Globus pallidus (tissue), 1 donor: Measurements from ENCODE around the gene HELQ.

Experiments used
- DNase-seq: peaks from one replicate; pipeline ENCODE4 v3.0.0-alpha.2; 2015; ENCODE audit warnings: low spot score

HELQ gene

DNA sequence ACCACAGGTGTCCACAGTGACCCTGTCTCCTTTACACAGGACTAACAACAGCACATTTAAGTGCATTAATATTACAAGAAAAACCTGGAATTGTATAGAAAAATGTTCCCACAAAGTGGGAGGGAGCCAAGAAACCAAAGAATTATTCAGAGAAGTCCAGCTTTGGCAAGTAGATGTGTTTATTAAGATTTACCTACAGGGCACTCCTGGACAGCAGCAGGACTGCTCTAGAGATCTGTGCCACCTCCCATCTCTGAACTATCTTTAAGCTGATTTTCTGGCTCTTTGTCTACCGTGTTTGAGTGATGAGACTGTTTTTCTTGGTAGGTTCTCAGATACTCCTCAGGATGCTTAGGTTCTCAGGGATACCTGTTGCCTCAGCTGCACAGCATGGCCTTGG lies 82.7 kb downstream of the HELQ start:
- DNase-seq = no peak

GRCh38 chr4:83371936-83372335 lies 83.7 kb downstream of the HELQ start:
- DNase-seq = no peak

DNA sequence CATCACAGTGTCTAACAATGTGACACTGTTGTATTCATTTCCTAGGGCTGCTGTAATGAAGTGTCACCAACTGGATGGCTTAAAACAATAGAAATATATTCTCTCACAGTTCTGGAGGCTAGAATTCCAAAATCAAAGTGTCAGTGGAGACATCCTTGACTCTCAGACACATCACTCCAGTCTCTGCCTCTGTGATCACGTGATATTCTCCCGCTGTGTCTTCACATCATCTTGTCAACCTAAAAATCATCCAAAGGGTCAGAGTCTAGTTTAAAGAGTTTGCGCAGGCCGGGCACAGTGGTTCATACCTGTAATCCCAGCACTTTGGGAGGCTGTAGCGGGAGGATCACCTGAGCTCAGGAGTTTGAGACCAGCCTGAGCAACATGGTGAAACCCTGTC lies 84.4 kb downstream of the HELQ start:
- no peak for DNase-seq

DNA sequence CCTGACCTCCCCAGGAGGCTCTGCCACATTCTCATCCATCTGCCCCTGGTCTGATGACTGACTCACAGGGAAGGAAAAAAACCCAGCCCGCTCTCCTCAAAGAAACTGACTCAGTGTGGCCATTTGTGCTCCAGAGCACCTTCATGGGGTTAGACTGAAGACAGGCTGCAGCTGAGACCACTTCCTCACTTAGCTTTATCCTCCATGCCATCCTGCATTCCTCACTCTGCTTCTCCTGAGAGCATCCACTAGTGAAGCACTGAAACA lies 85.0 kb downstream of the HELQ start:
- no peak for DNase-seq

- DNase-seq = peak; percentile 32
Measured at GRCh38 chr4:83369831-83370639, 85.6 kb downstream of the HELQ start.

DNA sequence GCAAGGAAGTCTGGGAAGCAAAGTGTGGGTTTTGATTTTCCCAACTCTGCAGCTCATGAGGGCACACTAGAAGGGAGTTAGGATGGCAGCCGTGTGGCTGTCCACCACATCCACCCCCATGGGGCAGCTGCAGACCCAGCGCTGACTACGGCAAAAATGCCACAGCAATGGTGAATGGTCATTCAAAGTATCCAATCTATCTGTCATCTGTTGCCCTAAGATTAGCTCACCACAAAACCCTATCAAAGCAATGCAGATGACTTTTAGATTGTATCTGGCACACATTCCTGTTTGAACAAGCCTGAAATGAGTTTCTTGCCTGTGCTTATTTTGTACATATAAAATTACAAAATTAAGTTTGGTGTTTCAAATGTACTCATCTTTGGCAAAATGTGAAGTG lies 91.3 kb downstream of the HELQ start:
- no peak for DNase-seq

GRCh38 chr4:83362492-83363329 lies 92.9 kb downstream of the HELQ start:
- no peak for DNase-seq

DNA sequence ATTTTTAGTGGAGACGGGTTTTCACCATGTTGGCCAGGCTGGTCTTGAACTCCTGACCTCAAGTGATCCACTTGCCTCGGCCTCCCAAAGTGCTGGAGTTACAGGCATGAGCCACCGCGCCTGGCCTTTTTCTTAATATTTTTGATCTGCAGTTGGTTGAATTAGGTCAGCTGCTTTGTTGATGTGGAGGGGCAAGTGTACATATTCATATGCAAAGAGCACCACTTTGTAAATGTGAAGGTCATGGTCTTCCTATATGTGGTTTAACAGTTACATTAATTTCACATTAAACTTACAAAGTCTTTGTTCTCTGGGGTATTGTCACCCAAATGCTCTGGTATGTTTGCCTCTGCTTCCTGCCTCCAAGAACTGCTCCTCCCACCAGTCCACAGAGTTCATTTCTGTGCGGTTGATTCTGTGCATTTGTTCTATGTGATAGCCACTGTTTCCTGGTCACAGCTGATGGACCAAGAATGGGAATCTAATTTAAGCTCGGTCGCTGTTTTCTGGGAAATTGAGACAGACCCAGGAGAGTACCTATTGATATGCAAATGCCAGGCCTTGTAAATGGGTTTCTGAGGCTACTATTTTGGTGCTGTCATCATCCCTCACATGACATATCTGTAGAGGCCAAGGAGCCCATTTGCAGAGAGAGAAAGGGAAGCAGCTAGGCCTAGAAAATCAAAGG lies 94.1 kb downstream of the HELQ start:
- no peak for DNase-seq

- no peak for DNase-seq
Measured at GRCh38 chr4:83360018-83360417, 95.6 kb downstream of the HELQ start.

- DNase-seq = no peak
Measured at GRCh38 chr4:83358410-83358809, 97.2 kb downstream of the HELQ start.
